K562 (cell line): Measurements from ENCODE around the gene CLCF1. TPM values are rescaled to one million over a fixed set of nuclear protein-coding genes. Genes with fewer than 3 reads are reported as not detected.

Source experiments
- ATAC-seq: fragments of 200-7000 bp; cut with Tn5 transposase; 3 replicates; pipeline ENCODE4 v1.9.1; 2020; ENCODE audit warnings: moderate library complexity
- BruUV-seq: library from RNA; stranded (reverse); fragments of 400-500 nt; replicated peaks from 2 replicates; lab custom pipeline; 2021; lab: Mats Ljungman, UMichigan
- CTCF ChIA-PET: fragments of 300-600 bp; formaldehyde crosslinking; extraction: SDS; loops from one replicate; lab custom pipeline; 2021; ENCODE audit warnings: low intra/inter-chr PET ratio; lab: Yijun Ruan, JAX
- POLR2A ChIA-PET: fragments of 300-600, 350-650 bp; sonication (Branson Sonifier 250); formaldehyde crosslinking; extraction: SDS; loops from one replicate; lab custom pipeline; 2021; ENCODE audit warnings: antibody characterized with exemption, inconsistent platforms; lab: Yijun Ruan, JAX
- DNase-seq, 4 experiments: peaks; one replicate each; pipeline versions ENCODE4 v3.0.0 to v3.0.0-alpha.2; 2011 to 2018; ENCODE audit warnings: low spot score in 3 of 4, mixed read lengths in 3 of 4; ENCODE audit errors: extremely low read depth in 1 of 4
- FAIRE-seq: peaks from 2 replicates; lab custom pipeline; 2011; peaks lifted over from hg19 to GRCh38; lab: Jason Lieb, UNC
- H2AFZ ChIP-seq: 2 replicates; pipeline ENCODE4 v1.6.0; 2011; ENCODE audit warnings: low read depth, low read length, control low read depth, inconsistent platforms
- H3K27ac ChIP-seq: fragments of 200-600 bp; 3 replicates; pipeline ENCODE4 v1.8.0; 2011; ENCODE audit warnings: low read depth, mild to moderate bottlenecking, control low read depth, inconsistent platforms, low read length, moderate library complexity, mixed read lengths; ENCODE audit errors: extremely low read depth
- H3K27me3 ChIP-seq, 2 experiments: fragments of 300-600 bp in 1 of 2; 2 replicates in 1 of 2; 3 replicates in 1 of 2; pipeline versions ENCODE4 v1.6.0 to v1.8.0; 2011; ENCODE audit warnings: inconsistent platforms in 2 of 2, low read length in 2 of 2, mild to moderate bottlenecking in 1 of 2, mixed read lengths in 1 of 2, moderate library complexity in 1 of 2; ENCODE audit not compliant: control insufficient read depth in 2 of 2, insufficient read depth in 2 of 2
- H3K36me3 ChIP-seq: fragments of 300-600 bp; 3 replicates; pipeline ENCODE4 v1.8.0; 2011; ENCODE audit warnings: mild to moderate bottlenecking, low read length, inconsistent platforms; ENCODE audit not compliant: control insufficient read depth, insufficient read depth
- H3K4me1 ChIP-seq, 2 experiments: fragments of 200-600 bp in 1 of 2; replicated peaks in 1 of 2; 2 replicates in 1 of 2; 3 replicates in 1 of 2; pipeline versions ENCODE4 v1.5.1 to v1.8.0; 2011; ENCODE audit warnings: inconsistent platforms in 2 of 2, low read length in 2 of 2, mild to moderate bottlenecking in 1 of 2, mixed read lengths in 1 of 2, moderate library complexity in 1 of 2; ENCODE audit not compliant: control insufficient read depth in 2 of 2, insufficient read depth in 2 of 2
- H3K4me2 ChIP-seq: 2 replicates; pipeline ENCODE4 v1.6.1; 2011; ENCODE audit warnings: low read length, control low read depth, inconsistent platforms, mixed read lengths; ENCODE audit not compliant: insufficient read depth
- H3K4me3 ChIP-seq: fragments of 200-600 bp; sonication (generic), shearing (Covaris generic); 2 replicates; pipeline ENCODE4 v1.5.1; 2016; ENCODE audit warnings: control low read depth, inconsistent platforms
- H3K79me2 ChIP-seq: fragments of 200-600 bp; 3 replicates; pipeline ENCODE4 v1.8.0; 2011; ENCODE audit warnings: low read length, inconsistent platforms; ENCODE audit not compliant: control insufficient read depth, insufficient read depth
- H3K9ac ChIP-seq, 2 experiments: 2 replicates each; pipeline versions ENCODE4 v1.6.0 to v1.6.1; 2011; ENCODE audit warnings: low read depth in 2 of 2, low read length in 2 of 2, control low read depth in 1 of 2, inconsistent platforms in 1 of 2, mild to moderate bottlenecking in 1 of 2, mixed read lengths in 1 of 2; ENCODE audit not compliant: insufficient read depth in 1 of 2
- H3K9me1 ChIP-seq: one replicate; pipeline ENCODE4 v1.6.0; 2011; ENCODE audit warnings: inconsistent platforms, mild to moderate bottlenecking, low read length, moderate library complexity; ENCODE audit not compliant: control insufficient read depth, insufficient read depth
- H3K9me3 ChIP-seq: replicated peaks from 2 replicates; pipeline ENCODE4 v1.5.1; 2011; ENCODE audit warnings: low read depth, low read length, inconsistent platforms; ENCODE audit not compliant: control insufficient read depth, insufficient read depth
- H4K20me1 ChIP-seq: replicated peaks from 2 replicates; pipeline ENCODE4 v1.6.1; 2011; ENCODE audit warnings: low read length, inconsistent platforms, mixed read lengths; ENCODE audit not compliant: control insufficient read depth, insufficient read depth
- CCNT2 ChIP-seq: IDR thresholded peaks from 2 replicates; pipeline ENCODE4 v1.6.1; 2011; ENCODE audit warnings: borderline replicate concordance, low read depth, mild to moderate bottlenecking, moderate library complexity, mixed read lengths, low read length; ENCODE audit not compliant: insufficient read length; ENCODE audit errors: extremely low read depth
- HES1 ChIP-seq: fragments of 450-650 bp; IDR thresholded peaks from 2 replicates; pipeline ENCODE4 v1.6.1; 2016; ENCODE audit warnings: low read depth, mild to moderate bottlenecking, moderate library complexity
- POLR2G ChIP-seq: fragments of 200-400 bp; formaldehyde crosslinking; IDR thresholded peaks from 2 replicates; pipeline ENCODE4 v1.6.1; 2017; ENCODE audit warnings: low read depth, mild to moderate bottlenecking, antibody characterized with exemption, low read length, moderate library complexity
- WGBS: fragments of 100-300 bp; shearing (Covaris generic); methylation state at CpG from one replicate; pipeline ENCODE4 v1.1.6; 2016; ENCODE audit warnings: low coverage, mixed read lengths; ENCODE audit not compliant: insufficient coverage; ENCODE audit errors: missing lambda C conversion rate; 5-methylcytosine and 5-hydroxymethylcytosine counted together
- in situ Hi-C: fragments of 300-500 bp; cut with MboI; formaldehyde crosslinking; loops from 4 replicates; pipeline ENCODE4 v1.15.0; 2018; ENCODE audit warnings: inconsistent platforms, mixed read lengths
- intact Hi-C: fragments of 100-400 bp; cut with micrococcal nuclease; formaldehyde crosslinking; loops from 2 replicates; pipeline ENCODE4 v1.14.2; 2022
- polyA plus RNA-seq, 8 experiments: library from polyadenylated mRNA; depleted of rRNA in 4 of 8; stranded (reverse) in 5 of 8; unstranded in 3 of 8; fragments of >200 nt; fragmentation: Nextera tagmentation in 2 of 8; fragmentation: Illumina TruSeq in 1 of 8; extraction: Ambion mirVana in 2 of 8; extraction: Trizol in 1 of 8; gene quantifications; 2 replicates each; pipeline versions ENCODE4 v1.2.1 to v1.2.3, GENCODE V29; 2011 to 2014; ENCODE audit warnings: inconsistent platforms in 1 of 8, missing spikeins in 1 of 8
- total RNA-seq, 7 experiments: library from RNA; depleted of rRNA in 6 of 7; stranded (reverse); fragments of >200 nt in 6 of 7; fragmentation: Illumina TruSeq in 2 of 7; extraction: Trizol in 2 of 7; gene quantifications; 2 replicates each; pipeline versions ENCODE4 v1.2.1 to v1.2.3, GENCODE V29; 2011 to 2021; ENCODE audit warnings: low replicate concordance in 1 of 7

CLCF1 gene
- total and polyA plus RNA-seq, 9 of the 15 experiments (the other 6 are each of a cell fraction or from before 2014, with no cell fraction given): 0.49 to 5.8 (median 3.0) TPM

GRCh38 chr11:67409781-67410368 lies 36.5 kb upstream of the CLCF1 start:
- no TSS peak for BruUV-seq
- TF ChIP-seq HES1: no peak
- 0 out of 2 replicates have a peak, but pooled peaks have one; percentile 3 for TF ChIP-seq POLR2G
- Histone ChIP-seq H2AFZ (no peak overlapping the region), H3K27ac (no peak overlapping the region), H3K4me2 (no peak overlapping the region), H3K79me2 (no peaks in the 10 kb centered on the region), H4K20me1 (no peaks in the 10 kb centered on the region; the same call in 1 of the 2 replicates), H3K9ac (peak overlapping the region in 1 of 2 experiments; percentile 69; a peak in 2 of 4 replicates), H3K4me3 (no peak overlapping the region), H3K9me3 (no peaks in the 10 kb centered on the region), H3K9me1 (no peaks in the 10 kb centered on the region), H3K36me3 (no peaks in the 10 kb centered on the region), H3K4me1 (peaks cover 21 to 66% of the 10 kb centered on the region in 2 experiments), H3K27me3 (no peaks in the 10 kb centered on the region)
- no peak for FAIRE-seq
- 34% methylated on average over 9 of the region's 13 CpGs for WGBS
- DNase-seq: peak in 3 of 4 experiments; percentile 31 to 40 (median 31)
- POLR2A ChIA-PET: no interaction called here
- in situ Hi-C loops: no loop called here
- CTCF ChIA-PET: no interaction called here
- ATAC-seq: peak; percentile 22; the same call in 1 of the 3 replicates
- intact Hi-C loops: no loop called here

- ChIA-PET CTCF (no interaction called here), POLR2A (interaction anchor here (0.6 to 1.6 kb wide), 4 partner anchors 8 to 19 kb away, joined by 3 to 6 read pairs (median 4); partner anchors contain the start of gene RPS6KB2)
- no peaks in the 10 kb centered on the region for H3K27me3 ChIP-seq
- DNase-seq: no peak
- H3K4me2 ChIP-seq: no peak overlapping the region
- no peak overlapping the region for H2AFZ ChIP-seq
- H3K27ac ChIP-seq: no peak overlapping the region
- H3K9me1 ChIP-seq: no peaks in the 10 kb centered on the region
- intact Hi-C loops: no loop called here
- H4K20me1 ChIP-seq: no peaks in the 10 kb centered on the region; the same call in 1 of the 2 replicates
- no peak for FAIRE-seq
- peaks cover 21 to 71% of the 10 kb centered on the region in 2 experiments for H3K4me1 ChIP-seq
- TF ChIP-seq POLR2G (peak; percentile 31; the same call in 1 of the 2 replicates), CCNT2 (no peak)
- in situ Hi-C loops: no loop called here
- H3K79me2 ChIP-seq: no peaks in the 10 kb centered on the region
- H3K4me3 ChIP-seq: no peak overlapping the region
- no peaks in the 10 kb centered on the region for H3K36me3 ChIP-seq
- no peak for ATAC-seq
- no TSS peak for BruUV-seq
- WGBS: 56% methylated on average over 12 of the region's 24 CpGs
- H3K9ac ChIP-seq: peak overlapping the region in 1 of 2 experiments; percentile 65; a peak in 2 of 4 replicates
- no peaks in the 10 kb centered on the region for H3K9me3 ChIP-seq
Observed at GRCh38 chr11:67409261-67409666, 35.9 kb upstream of the CLCF1 start.
